T follicular helper cell (primary cell): ENCODE results near the gene PFN3.
A peak's percentile ranks its signal among the peaks of the same experiment; 100 is the strongest.

Experiments used
- DNase-seq: peaks from one replicate; pipeline ENCODE4 v3.0.0-alpha.2; 2020; ENCODE audit warnings: low read depth
- total RNA-seq, 2 experiments: gene quantifications; one replicate each; lab custom pipeline; 2026; lab: John Stamatoyannopoulos, UW

The PFN3 gene, protein sequence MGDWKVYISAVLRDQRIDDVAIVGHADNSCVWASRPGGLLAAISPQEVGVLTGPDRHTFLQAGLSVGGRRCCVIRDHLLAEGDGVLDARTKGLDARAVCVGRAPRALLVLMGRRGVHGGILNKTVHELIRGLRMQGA
- total RNA-seq: 0 reads per million in 2 experiments

DNA sequence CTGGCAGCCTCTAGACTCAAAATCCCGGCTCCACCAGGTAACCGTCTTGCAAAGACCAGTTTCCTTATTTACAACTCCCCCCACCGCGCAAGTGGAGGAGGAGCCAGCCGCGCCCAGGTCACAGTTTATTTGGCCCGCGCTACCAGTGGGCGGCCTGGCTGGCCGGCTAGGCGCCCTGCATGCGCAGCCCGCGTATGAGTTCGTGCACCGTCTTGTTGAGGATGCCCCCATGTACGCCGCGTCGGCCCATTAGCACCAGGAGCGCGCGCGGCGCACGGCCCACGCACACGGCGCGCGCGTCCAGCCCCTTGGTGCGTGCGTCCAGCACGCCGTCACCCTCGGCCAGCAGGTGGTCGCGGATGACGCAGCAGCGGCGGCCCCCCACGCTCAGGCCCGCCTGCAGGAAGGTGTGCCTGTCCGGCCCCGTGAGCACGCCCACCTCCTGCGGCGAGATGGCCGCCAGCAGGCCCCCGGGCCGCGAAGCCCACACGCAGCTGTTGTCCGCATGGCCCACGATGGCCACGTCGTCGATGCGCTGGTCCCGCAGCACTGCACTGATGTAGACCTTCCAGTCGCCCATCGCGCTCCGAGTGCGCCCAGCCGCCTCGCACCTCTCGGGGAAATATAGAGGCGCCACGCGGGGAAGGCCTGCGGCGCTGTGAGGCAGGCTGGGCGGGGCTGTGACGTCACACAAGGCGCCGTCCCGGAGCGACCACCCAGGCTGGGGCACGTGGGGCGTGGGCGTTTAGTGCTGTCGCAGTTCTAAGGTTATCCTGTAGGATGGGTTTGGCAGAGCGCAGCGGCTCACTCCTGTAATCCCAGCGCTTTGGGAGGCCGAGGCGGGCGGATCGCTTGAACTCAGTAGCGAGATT lies at the start of gene PFN3:
Gene PFN3 (minus strand): TSS at position 665 of the 872 bp plus-strand sequence. CDS start 85 bp downstream, at position 580.
- DNase-seq: no peak

DNA sequence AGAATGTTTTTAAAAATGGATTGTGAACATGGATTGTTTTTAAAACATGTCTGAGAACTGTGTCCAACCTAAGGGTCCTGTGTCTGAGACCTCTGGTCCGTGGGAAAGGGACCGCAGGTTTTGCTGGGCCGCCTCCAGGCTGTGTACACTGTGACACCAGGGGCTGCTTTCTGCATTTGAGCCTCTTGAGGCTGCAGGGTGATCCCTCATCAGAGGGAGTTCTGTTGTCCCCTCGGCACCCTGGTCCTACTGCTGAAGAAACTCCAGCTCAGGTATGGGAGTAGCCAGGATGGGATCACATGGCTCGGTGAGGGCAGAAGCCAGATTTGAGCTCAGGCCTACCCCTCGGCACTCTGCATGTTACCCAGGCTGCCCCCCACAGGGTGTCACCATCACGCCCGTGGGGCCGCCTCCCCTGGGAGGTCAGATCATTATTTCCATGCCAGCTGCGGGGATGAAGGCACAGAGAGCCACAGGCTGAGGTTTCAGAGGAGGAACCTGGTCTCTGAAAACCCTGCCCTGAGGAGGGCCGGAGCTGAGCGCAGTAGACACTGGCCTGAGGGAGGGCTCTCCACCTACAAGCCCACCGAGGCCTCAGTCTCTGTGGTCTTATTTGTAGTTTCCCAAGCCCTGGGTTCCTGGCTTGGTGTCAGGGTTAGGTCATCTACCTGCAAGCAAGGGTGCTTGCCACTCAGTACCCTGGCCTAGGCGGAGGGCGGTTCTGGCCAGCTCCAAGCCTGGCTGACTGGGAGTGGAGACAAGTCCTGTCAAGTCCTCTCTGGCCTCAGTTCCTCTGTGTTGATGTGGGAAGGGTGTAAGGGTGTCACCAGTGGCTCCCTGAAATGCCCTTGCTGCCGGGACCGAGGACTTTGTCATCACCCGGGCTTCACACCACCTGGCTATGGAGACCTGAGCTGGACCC lies 48.9 kb upstream of the PFN3 start:
- DNase-seq: no peak

DNA sequence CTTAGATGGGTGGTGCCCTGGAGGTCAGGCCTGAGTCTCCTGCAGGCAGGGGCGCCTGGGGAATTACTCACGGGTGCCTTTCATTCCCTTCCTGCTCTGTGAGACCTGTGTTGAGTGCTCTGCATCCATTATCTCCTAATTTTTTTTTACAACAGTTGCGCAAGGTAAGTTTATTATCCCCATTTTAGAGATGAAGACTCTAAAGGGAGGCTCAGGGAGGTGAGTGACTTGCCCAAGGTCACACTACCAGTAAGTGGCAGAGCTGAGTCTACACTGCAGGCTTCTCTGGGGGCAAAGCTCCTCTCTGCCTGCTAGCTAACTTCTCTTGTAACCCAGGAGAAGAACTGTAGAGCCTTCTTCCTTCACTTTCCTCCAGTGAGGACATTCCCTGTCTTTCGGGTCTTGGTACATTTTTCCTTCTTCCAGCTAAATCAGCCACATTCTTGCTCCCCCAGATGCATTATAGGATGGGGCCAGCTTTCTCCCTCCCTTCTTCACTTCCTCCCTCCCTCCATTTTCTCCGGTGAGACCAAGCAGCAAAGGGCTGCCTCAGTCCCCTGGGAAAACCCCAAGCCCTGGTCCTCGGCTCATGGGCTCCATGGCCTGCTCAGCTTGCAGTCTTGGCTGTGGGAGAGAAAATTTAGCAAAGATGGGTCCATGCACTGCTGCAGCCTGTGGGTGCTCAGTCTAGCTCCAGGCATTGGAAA lies 47.9 kb upstream of the PFN3 start:
- no peak for DNase-seq

DNA sequence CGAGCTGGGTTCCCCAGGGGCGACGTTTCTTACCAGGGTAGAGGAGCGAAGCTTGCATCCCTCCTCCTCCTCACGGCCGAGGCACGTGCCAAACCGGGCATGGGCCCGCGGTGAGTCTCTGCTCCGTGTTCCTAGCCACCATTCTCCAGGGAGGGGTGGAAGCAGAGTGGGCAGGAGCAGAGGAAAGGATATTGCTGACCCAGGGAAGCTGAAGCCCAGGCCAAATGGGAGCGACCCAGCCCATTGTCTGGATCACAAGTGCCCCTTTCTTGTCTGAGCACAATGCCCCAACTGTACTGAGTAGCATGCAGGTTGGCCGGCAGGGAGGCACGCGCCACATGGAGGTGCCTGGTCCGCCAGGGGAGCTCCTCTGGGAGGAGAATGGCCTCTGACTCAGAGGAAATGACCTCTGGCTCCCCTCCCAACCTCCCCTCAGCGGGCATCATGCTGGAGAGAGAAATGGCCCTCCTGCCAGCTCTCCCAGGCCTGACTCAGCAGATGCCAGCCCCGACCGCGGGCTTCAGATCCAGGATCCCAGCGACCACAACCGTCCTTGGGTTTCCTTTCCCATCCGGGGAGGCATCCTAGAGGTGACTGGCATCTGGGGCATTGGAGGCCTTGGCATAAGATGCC lies 47.3 kb upstream of the PFN3 start:
- no peak for DNase-seq

DNA sequence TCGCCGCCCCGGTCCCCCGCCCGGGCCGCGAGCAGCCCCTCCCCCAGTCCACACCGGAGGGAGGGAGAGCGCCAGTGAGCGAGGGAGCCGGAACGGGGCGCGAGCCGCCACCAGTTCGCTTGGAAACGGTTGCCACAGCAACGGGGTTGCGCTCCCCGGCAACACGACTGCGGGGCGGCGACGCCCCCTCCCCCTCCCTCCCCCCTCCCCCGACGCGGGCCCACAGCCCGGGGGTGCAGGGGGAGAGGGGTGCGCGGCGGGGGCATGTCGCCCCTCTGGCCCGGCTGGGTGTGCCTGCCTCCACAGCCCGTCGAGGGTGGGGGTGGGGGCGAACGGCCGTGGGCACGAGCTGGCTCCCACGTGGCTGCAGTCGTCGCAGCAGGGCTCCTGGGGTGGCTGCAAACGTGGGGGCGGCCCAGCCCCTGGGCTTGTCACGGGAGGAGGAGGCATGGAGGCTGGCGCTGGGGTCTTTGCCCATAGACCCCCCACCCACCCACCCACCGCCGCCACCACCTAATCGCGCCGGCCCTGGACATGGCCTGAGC lies 46.7 kb upstream of the PFN3 start:
- peak; percentile 79 for DNase-seq

DNA sequence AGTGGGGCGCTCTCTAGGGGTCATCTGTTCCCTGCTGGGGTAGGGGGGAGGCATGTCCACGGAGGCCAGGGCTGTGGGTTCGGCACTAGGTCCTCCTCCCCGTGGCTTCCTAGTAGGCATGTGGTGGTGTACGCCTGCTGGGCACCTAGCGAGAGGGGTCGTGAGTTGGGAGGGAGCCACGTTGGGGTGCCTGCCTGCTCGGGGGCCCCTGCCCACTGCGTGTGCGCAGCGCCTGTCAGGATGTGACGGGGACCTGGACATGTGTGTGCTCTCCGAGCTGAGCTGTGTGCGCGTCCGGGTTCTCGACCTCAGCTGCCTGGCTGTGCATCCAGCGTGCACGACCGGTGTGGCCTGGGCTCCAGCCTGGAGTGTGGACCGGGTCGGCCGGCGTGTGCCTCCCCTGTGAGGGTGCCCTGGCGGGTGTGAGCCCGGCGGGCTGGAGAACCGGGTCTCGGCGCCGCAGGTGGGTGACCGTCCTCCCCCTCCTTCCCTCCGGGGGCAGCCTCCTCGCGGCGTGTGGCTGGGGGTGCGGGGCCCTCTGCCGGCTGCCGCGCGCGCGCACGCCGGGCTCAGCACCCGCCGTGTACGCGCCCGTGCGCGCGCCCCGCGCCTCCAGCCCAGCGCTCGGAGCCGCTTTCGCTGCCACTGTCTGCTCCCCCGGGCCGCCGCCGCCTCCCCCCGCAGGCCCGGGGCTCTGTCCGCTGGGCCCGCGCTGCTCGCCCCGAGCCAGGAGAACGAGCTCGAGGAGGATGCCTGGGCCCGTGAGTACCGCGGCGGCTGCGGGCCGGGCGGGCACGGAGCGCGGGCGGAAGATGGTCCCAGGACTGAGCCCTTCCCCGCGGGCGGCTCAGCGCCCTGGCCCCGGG lies 46.0 kb upstream of the PFN3 start, which contains the start of gene PRR7:
Gene PRR7 (plus strand): TSS at position 615 of the 866 bp plus-strand sequence. CDS start 8,254 bp downstream, outside the sequence.
- peak; percentile 58 for DNase-seq

DNA sequence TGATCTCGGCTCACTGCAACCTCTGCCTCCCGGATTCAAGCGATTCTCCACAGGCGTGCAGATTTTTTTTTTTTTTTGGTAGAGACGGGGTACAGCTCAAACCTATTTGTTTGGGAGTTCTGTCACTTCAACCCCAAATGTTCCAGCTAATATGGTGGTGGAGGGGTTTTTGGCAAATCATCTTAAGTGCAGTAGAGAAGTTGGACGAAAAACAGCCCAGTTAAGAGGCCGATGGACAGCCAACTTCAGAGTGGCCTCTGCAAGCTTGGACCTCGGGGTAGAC lies 45.4 kb upstream of the PFN3 start:
- no peak for DNase-seq

DNA sequence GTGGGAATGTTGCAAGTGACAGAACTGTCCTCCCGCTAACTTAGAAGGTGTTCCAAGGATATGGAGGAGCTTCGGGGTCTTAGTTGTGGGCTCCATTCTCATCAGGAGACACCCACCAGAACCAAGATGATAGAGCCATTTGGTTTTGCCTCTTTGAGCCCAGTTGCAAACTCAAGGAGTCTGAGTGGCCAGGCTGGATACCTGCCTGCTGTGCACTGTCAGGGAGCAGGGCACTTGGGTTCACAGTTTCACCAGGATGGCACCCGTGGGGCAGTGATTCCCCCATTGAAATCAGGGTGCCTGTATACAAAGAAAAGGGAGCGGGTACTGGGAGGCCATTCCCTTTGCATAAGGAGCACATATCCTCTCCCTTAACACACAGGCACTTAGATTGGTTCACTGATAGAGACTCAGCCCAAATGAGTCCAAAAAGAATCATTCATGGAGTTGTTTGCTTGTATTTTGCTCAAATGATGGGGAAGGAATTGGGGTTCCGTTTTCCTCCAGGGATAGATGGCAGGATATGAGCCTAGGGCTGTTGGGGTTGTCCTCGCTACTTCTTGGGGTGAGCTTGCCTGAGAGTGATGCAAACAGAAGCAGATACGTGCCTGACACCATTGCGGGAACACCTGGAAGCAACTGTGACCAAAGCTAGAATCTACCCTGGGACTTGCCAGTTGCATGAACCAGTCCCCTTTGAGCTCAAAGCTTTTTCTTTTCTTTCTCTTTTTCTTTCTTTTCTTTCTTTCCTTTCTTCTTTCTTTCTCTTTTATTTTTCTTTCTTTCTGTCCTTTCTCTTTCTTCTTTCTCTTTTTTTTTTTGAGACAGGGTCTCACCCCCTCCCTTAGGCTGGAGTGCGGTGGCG lies 44.8 kb upstream of the PFN3 start:
- no peak for DNase-seq

DNA sequence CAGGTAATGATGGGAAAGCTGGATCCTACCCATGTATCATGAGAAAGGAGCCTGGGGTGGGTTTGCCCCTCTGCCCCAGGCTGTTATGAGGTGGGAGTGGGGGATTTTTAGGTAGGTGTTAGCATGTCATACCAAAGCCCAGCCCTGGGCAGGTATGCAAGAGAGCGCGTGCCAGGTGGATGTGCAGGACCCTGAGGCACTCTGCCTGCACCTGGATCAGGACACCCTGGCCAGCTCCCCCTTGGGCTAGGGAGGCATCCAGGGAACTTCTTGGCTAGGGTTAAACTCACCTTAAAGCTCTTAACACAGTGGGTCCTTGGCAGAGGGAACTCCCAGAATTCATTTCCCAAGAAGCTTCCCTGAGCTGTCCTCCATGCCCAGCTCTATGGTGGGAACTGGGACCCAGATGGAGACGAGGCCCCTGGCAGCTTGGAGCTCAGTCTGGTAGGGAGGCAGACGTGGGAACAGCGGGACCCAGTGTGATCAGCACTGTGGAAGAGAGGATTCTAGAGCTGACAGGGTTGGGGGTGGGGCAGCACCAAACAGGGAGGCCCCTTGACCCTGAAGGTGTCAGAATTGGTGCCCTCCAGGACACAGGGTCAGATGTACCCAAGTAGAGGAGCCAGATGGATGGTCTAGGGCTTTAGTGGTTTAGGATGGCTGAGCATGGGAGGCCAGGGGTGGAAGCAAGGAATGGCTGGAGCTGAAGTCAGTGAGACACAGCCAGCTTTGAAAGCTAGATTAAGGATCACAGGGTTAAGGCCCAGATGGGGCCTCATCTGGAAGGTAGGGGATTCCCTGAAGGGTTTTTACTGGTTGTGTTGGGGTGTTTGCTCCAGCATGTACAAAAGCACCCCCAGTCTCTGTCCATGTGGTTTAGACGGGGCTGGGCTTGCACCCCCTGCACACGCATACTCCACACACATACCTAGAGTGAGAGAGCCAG lies 43.9 kb upstream of the PFN3 start:
- no peak for DNase-seq

DNA sequence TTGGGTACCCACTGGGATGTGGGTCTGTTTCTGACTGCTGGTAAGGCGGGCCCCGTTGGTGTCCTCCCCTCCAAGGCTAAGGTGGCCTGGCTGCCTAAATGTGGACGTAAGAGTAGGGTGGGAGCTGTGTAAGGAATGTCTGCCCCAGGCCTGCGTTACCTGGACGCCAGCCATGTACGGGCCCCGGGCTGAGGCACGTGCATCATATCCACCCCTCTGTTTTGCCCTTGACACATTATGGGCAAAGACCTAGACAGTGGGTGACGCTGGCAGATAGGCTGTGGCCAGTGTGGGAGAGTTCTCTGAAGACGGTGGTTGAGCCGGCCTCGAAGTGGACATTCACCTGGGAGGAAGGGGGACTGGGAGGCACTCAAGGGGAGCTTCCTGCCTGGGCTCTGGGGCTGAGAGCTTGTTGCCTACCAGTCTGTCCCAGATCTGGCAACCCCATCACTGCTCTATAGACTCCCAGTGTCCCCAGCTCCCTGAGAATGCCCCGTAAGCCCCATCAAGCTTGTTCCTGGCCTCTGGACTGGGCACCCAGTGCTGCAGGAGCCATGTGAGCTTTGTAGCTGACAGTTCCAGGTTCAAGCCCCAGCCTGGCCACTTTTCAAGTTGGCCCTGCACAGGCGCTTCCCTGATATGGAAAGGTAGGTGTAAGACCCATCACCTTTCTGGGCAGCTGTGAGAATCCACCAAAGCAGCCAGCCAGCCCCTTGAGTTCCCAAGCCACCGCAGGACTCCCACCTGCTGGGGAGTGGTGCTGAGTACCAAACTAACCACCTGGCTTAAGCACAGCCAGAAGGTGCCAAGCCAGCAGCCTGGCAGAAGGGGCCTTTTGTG lies 42.9 kb upstream of the PFN3 start:
- no peak for DNase-seq

DNA sequence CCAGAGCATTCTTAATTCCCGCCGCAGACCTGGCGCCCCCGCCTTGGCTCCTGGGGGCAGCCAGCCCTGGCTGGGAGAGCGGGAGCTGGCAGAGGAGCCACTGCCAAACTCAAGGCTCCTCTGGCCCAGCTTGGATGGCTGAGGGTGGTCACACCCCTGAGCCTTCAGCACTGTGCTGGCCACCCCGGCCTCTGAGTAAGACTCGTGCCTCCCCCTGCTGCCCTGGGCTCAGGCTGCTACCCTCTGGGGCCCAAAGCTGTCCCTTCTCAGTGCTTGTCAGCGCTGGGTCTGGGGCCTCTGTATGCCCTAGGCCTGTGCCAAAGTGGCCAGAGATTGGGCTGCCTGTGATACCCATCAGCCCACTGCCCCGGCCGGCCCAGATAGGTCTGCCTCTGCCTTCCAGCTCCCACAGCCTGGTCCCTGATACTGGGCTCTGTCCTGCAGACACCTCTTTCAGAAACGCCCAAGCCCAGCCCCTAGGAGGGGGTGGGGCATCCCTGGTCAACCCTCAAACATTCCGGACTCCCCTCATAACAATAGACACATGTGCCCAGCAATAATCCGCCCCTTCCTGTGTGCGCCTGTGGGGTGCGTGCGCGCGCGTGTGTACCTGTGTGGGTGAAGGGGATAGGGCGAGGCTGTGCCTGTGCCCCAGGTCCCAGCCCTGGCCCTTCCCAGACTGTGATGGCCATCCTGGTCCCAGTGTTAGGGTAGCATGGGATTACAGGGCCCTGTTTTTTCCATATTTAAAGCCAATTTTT lies 41.8 kb upstream of the PFN3 start:
- DNase-seq: no peak

DNA sequence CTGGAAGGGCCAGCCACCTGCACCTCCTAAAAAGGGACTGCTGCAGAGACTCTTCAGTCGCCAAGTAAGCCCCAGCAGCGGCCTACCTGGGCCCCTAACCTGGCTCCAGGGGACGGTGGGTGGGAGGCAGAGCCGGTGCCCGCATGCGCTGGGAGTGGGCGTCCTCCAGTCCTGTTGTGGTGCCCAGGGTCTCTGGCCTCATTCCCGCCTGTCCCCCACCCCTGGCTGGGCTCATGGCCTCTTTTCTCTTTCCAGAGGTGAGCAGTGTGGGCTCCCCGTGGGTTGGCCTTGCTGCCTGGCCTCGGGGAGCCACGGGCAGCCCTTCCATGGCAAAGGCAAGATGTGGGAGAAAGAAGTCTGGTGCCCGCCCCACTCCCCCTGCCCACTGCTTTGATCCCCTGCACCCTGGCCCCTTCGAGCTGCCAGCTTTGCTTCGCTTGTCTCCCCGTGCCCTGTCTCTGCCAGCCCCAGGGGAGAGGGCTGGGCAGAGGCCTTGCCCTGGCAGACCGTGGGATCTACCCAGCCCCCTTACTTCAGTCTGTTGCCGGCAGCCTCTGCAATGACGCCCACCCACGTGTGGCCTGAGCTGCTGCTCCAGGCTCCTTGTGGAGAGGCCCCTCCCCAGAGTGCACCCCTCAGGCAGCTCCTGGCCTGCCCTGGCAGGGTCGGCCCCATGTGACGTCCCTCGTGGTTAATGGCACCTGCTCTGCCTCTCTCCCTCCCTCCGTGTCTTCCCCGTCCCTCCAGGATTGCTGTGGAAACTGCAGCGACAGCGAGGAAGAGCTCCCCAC lies 40.7 kb upstream of the PFN3 start:
- no peak for DNase-seq

DNA sequence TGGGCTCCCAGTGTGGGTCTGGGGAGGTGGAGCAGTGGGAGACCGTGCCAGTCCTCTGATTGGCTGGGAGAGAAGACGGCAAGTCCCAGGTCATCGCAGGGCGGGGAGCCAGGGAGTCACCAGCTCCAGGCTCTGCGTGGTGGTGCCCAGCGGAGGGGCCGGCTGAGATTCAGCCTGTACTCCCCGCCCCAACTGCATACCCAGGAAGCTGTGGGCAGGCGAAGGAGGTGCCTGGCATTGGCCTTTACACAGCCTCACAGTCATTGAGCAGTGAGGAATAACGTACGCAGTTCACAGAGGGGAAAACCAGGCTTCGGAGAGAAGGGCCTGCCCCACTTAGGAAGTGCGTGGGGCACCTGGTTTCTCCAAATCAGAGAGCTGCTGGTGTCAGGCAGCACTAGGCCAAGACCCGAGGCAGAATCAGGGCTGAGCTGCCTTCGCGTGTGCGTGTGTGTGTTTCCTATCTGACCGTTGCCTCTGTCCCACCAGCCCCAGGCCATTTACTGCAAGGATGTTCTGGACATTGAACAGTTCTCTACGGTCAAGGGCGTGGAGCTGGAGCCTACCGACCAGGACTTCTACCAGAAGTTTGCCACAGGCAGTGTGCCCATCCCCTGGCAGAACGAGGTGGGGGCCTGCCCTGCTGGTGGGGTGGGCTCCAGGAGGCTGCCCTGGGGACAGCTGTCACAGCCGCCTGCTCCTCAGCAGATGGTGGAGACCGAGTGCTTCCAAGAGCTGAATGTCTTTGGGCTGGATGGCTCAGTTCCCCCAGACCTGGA lies 39.9 kb upstream of the PFN3 start:
- peak; percentile 55 for DNase-seq

DNA sequence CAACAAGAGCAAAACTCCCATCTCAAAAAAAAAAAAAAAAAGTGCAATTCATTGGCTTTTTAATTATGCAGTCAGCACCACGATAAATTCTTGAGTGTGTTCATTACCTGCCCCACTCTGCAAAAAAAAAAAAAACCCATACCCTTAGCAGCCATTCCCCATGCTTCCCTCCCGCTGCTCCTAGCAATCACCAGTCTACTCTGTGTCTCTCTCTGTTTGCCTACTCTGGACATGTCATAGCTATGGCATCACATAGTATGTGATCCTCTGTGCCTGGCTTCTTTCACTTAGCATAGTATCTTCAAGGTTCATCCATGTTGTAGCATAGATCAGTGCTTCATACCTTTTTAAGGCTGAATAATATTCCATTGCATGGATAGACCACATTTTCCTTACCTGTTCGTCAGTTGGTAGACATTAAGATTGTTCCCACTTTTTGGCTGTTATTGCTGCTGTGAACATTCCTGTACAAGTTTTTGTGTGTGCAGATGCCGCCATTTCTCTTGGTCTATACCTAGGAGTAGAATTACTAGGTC lies 39.1 kb upstream of the PFN3 start:
- no peak for DNase-seq
